T-helper 2 cell treated with Interferon-gamma antibody and Interleukin-4, amounts not matched to agents 100 ng/mL and 5 ng/mL, for 36 hours (primary cell): ENCODE data around the gene PSMA2. TPM values are rescaled to one million over a fixed set of nuclear protein-coding genes. Genes with fewer than 3 reads are reported as not detected.

Source experiments
- intact Hi-C: fragments of 100-400 bp; cut with micrococcal nuclease; formaldehyde crosslinking; loops from one replicate; pipeline ENCODE4 v1.15.1; 2023
- total RNA-seq: library from RNA; stranded (reverse); gene quantifications from 2 replicates; pipeline ENCODE4 v1.2.3, GENCODE V29; 2022

PSMA2 gene
- 149 and 154 TPM in 2 replicates for total RNA-seq

- intact Hi-C loops: loop anchor here (1.0 to 5.0 kb wide), 5 partner anchors 14 to 795 kb away; partner anchors contain the start of genes C7orf25, COA1 and STK17A
Observed at GRCh38 chr7:42931834-42932651, at the start of gene PSMA2, which contains the start of gene MRPL32. TSS of gene PSMA2 (minus strand) at chr7:42932174. CDS start at chr7:42932158, 16 bp downstream. TSS of gene MRPL32 (plus strand) at chr7:42932376. CDS start at chr7:42932387, 11 bp downstream.

- intact Hi-C loops: no loop called here
Observed at GRCh38 chr7:42981601-42982000, 49.6 kb upstream of the PSMA2 start.

- intact Hi-C loops: no loop called here
Observed at GRCh38 chr7:42980514-42980913, 48.5 kb upstream of the PSMA2 start.

GRCh38 chr7:42980084-42980483, 48.1 kb upstream of the PSMA2 start:
- intact Hi-C loops: no loop called here

- intact Hi-C loops: no loop called here
Observed at GRCh38 chr7:42978496-42978895, 46.5 kb upstream of the PSMA2 start.

GRCh38 chr7:42976371-42976770, 44.4 kb upstream of the PSMA2 start:
- intact Hi-C loops: no loop called here

GRCh38 chr7:42972699-42973500, 40.9 kb upstream of the PSMA2 start:
- intact Hi-C loops: no loop called here

- intact Hi-C loops: no loop called here
Observed at GRCh38 chr7:42967391-42967790, 35.4 kb upstream of the PSMA2 start.

- intact Hi-C loops: no loop called here
Observed at GRCh38 chr7:42964849-42965805, 33.2 kb upstream of the PSMA2 start.

GRCh38 chr7:42964293-42964692, 32.3 kb upstream of the PSMA2 start:
- intact Hi-C loops: no loop called here

- intact Hi-C loops: no loop called here
Observed at GRCh38 chr7:42961170-42961569, 29.2 kb upstream of the PSMA2 start.

GRCh38 chr7:42960762-42961161, 28.8 kb upstream of the PSMA2 start:
- intact Hi-C loops: no loop called here

GRCh38 chr7:42959549-42959948, 27.6 kb upstream of the PSMA2 start:
- intact Hi-C loops: no loop called here

- intact Hi-C loops: no loop called here
Observed at GRCh38 chr7:42956062-42956461, 24.1 kb upstream of the PSMA2 start.

- intact Hi-C loops: no loop called here
Observed at GRCh38 chr7:42953994-42954393, 22.0 kb upstream of the PSMA2 start.

- intact Hi-C loops: no loop called here
Observed at GRCh38 chr7:42952328-42952727, 20.4 kb upstream of the PSMA2 start.

- intact Hi-C loops: no loop called here
Observed at GRCh38 chr7:42950417-42950816, 18.4 kb upstream of the PSMA2 start.

- intact Hi-C loops: loop anchor here (5.0 to 10.0 kb wide), 3 partner anchors 35 to 635 kb away; partner anchors contain the start of genes C7orf25 and STK17A
Observed at GRCh38 chr7:42947521-42947920, 15.5 kb upstream of the PSMA2 start.

- intact Hi-C loops: loop anchor here (1.0 to 10.0 kb wide), 4 partner anchors 14 to 636 kb away; partner anchors contain the start of genes C7orf25, MRPL32, PSMA2 and STK17A
Observed at GRCh38 chr7:42946627-42946950, 14.6 kb upstream of the PSMA2 start.

GRCh38 chr7:42945821-42946626, 14.1 kb upstream of the PSMA2 start:
- intact Hi-C loops: loop anchor here (1.0 to 10.0 kb wide), 4 partner anchors 14 to 636 kb away; partner anchors contain the start of genes C7orf25, MRPL32, PSMA2 and STK17A
